Measurements from ENCODE around the gene MCM3AP.

Gene MCM3AP

GRCh38 chr21:46273341-46273740, 12.1 kb downstream of the MCM3AP start:
- DNase-seq (ENCODE audit: low read depth), result no peak

GRCh38 chr21:46269466-46269865, 15.9 kb downstream of the MCM3AP start:
- no peak for DNase-seq (ENCODE audit: low read depth)

GRCh38 chr21:46268371-46268770, 17.0 kb downstream of the MCM3AP start:
- DNase-seq (ENCODE audit: low read depth), result no peak

GRCh38 chr21:46266946-46267345, 18.5 kb downstream of the MCM3AP start:
- no peak for DNase-seq (ENCODE audit: low read depth)

- DNase-seq (ENCODE audit: low read depth), result no peak
Measured at GRCh38 chr21:46265736-46266525, 19.5 kb downstream of the MCM3AP start.

- DNase-seq (ENCODE audit: low read depth), result no peak
Measured at GRCh38 chr21:46264690-46265144, 20.7 kb downstream of the MCM3AP start.

- DNase-seq (ENCODE audit: low read depth), result no peak
Measured at GRCh38 chr21:46264046-46264689, 21.2 kb downstream of the MCM3AP start.

- no peak for DNase-seq (ENCODE audit: low read depth)
Measured at GRCh38 chr21:46256501-46256994, 28.9 kb downstream of the MCM3AP start.

GRCh38 chr21:46255758-46256337, 29.6 kb downstream of the MCM3AP start:
- no peak for DNase-seq (ENCODE audit: low read depth)

GRCh38 chr21:46255166-46255565, 30.2 kb downstream of the MCM3AP start:
- DNase-seq (ENCODE audit: low read depth), result no peak

GRCh38 chr21:46254208-46254975, 31.0 kb downstream of the MCM3AP start:
- DNase-seq (ENCODE audit: low read depth), result no peak

GRCh38 chr21:46253610-46254124, 31.7 kb downstream of the MCM3AP start:
- DNase-seq (ENCODE audit: low read depth), result peak; percentile 23

- DNase-seq (ENCODE audit: low read depth), result no peak
Measured at GRCh38 chr21:46252840-46253239, 32.6 kb downstream of the MCM3AP start.

GRCh38 chr21:46250146-46250725, 35.2 kb downstream of the MCM3AP start:
- no peak for DNase-seq (ENCODE audit: low read depth)

- DNase-seq (ENCODE audit: low read depth), result no peak
Measured at GRCh38 chr21:46248827-46249226, 36.6 kb downstream of the MCM3AP start.

GRCh38 chr21:46248422-46248782, 37.0 kb downstream of the MCM3AP start:
- no peak for DNase-seq (ENCODE audit: low read depth)

- no peak for DNase-seq (ENCODE audit: low read depth)
Measured at GRCh38 chr21:46247699-46248421, 37.6 kb downstream of the MCM3AP start.

- DNase-seq (ENCODE audit: low read depth), result no peak
Measured at GRCh38 chr21:46246345-46246744, 39.1 kb downstream of the MCM3AP start.

- DNase-seq (ENCODE audit: low read depth), result no peak
Measured at GRCh38 chr21:46245213-46245915, 40.0 kb downstream of the MCM3AP start.

- no peak for DNase-seq (ENCODE audit: low read depth)
Measured at GRCh38 chr21:46244602-46245001, 40.8 kb downstream of the MCM3AP start.
